Measurements from ENCODE around the gene GYS2. TPM values are rescaled to one million over a fixed set of nuclear protein-coding genes. Genes with fewer than 3 reads are reported as not detected.

Gene GYS2
- polyA plus RNA-seq, 1 experiment: not detected

GRCh38 chr12:21558100-21558679, 46.5 kb downstream of the GYS2 start:
- H3K9me3 ChIP-seq (ENCODE audit: control insufficient read depth, insufficient read depth, low read length): no peaks in the 10 kb centered on the region
- DNase-seq (ENCODE audit: low read depth, low spot score): no peak
- no peaks in the 10 kb centered on the region for H3K27me3 ChIP-seq (ENCODE audit: control insufficient read depth, insufficient read depth, low read length)
- POLR2A ChIA-PET: no interaction called here
- no peak for TF ChIP-seq CTCF (IDR thresholded peaks at IDR 0.05; ENCODE audit: low read depth, low read length)
- CTCF ChIA-PET: interaction anchor here (0.6 kb wide), 1 partner anchor 264 kb away, joined by 5 read pairs; no protein-coding TSS in a partner anchor
- H3K27ac ChIP-seq (ENCODE audit: low read depth, low read length): no peak overlapping the region
- no peak overlapping the region for H3K4me3 ChIP-seq (ENCODE audit: low read depth, low read length)

- TF ChIP-seq CTCF (IDR thresholded peaks at IDR 0.05; ENCODE audit: low read depth, low read length): no peak
Measured at GRCh38 chr12:21553329-21553675, 51.3 kb downstream of the GYS2 start.

DNA sequence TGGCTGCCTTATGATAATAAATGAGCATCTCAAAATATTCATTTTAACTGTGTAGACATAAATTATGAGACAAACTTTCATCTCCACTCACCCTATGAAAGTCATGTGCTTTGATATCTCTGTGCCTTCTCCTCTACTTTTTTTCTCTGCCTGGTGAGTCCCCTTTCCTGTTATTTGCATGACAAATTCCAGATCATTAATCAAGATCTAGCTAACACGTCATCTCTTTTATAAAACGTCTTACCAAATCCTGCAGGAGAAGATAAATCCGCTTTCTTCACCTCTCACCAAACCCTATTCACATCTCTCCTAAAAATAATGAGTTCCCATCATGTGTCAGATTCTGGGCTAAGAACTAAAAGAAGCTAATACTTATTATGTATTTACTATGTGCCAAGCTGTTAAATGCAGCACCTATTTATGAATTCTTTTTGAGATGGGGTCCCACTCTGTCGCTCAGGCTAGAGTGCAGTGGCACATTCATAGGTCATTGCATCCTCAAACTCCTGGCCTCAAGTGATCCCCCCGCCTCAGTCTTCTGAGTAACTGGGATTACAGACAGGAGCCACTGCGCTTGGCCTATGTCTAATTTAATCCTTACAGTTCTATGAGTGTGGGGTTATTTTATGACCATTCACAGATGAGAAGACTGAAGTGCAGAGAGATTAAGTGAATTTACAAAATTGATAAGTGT, 51.9 kb downstream of the GYS2 start:
- Histone ChIP-seq H3K9me3 (ENCODE audit: control insufficient read depth, insufficient read depth, low read length) (no peaks in the 10 kb centered on the region), H3K4me3 (ENCODE audit: low read depth, low read length) (no peak overlapping the region), H3K27me3 (ENCODE audit: control insufficient read depth, insufficient read depth, low read length) (no peaks in the 10 kb centered on the region), H3K27ac (ENCODE audit: low read depth, low read length) (no peak overlapping the region)
- TF ChIP-seq CTCF (IDR thresholded peaks at IDR 0.05; ENCODE audit: low read depth, low read length): no peak
- POLR2A ChIA-PET: interaction anchor here (1.0 kb wide), 1 partner anchor 105 kb away, joined by 4 read pairs; the partner anchor contains the start of gene LDHB
- DNase-seq (ENCODE audit: low read depth, low spot score): no peak
- CTCF ChIA-PET: interaction anchor here (0.6 kb wide), 2 partner anchors 14 to 145 kb away, joined by 3 to 4 read pairs; no protein-coding TSS in a partner anchor

More at GRCh38 chr12:21553329-21553675, 51.3 kb downstream of the GYS2 start:
- Histone ChIP-seq H3K9me3 (ENCODE audit: control insufficient read depth, insufficient read depth, low read length) (no peaks in the 10 kb centered on the region), H3K4me3 (ENCODE audit: low read depth, low read length) (no peak overlapping the region), H3K27me3 (ENCODE audit: control insufficient read depth, insufficient read depth, low read length) (no peaks in the 10 kb centered on the region), H3K27ac (ENCODE audit: low read depth, low read length) (no peak overlapping the region)
- DNase-seq (ENCODE audit: low read depth, low spot score): no peak
- ChIA-PET CTCF (interaction anchor here (0.6 kb wide), 2 partner anchors 14 to 145 kb away, joined by 3 to 4 read pairs; no protein-coding TSS in a partner anchor), POLR2A (no interaction called here)

DNA sequence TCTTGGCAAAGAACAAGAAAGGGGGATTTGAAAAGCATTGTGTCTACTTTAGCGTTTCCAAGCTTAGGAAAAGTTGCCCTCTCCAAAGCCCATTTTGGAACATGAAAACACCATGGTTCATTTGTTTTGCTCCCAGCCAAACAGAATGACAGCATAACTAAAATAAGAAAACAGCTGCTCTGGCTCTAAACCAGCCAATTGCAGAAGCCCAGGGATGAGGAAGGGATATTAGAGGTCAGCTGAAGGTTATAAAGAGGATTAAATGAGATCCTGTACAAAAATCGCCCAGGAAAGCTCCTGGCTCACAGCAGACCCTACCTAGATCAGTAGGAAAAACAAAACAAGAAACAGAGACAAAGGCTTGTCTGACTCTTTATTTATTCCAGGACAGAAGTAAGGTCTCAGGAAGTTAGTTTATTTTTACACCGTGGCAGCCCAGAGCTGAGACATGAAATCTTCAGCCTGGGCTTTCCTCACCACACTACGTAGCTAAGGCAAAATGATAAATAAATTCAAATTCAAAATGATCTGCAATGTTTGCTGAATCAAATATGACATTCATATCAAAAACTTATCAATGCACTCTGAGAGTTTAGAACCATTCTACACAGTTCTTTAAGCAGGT, 52.7 kb downstream of the GYS2 start:
- no peak for DNase-seq (ENCODE audit: low read depth, low spot score)
- H3K4me3 ChIP-seq (ENCODE audit: low read depth, low read length): no peak overlapping the region
- no peak for TF ChIP-seq CTCF (IDR thresholded peaks at IDR 0.05; ENCODE audit: low read depth, low read length)
- no peak overlapping the region for H3K27ac ChIP-seq (ENCODE audit: low read depth, low read length)
- ChIA-PET CTCF (no interaction called here), POLR2A (interaction anchor here (1.0 kb wide), 1 partner anchor 106 kb away, joined by 4 read pairs; the partner anchor contains the start of gene LDHB)
- no peaks in the 10 kb centered on the region for H3K27me3 ChIP-seq (ENCODE audit: control insufficient read depth, insufficient read depth, low read length)
- no peaks in the 10 kb centered on the region for H3K9me3 ChIP-seq (ENCODE audit: control insufficient read depth, insufficient read depth, low read length)

DNA sequence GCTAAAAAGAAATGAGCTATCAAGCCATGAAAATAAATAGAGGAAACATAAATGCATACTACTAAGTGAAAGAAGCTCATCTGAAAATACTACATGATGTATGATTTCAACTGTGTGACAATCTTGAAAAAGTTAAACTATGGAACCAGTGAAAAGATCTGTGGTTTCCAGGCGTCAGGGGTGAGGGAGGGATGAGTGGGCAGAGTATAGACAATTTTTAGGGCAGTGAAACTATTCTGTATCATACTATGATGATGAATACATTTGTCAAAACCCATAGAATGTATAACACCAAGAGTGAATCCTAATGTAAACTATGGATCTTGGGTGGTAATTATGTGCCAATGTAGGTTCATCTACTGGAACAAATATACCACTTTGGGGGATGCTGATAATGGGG, 57.2 kb downstream of the GYS2 start:
- no peaks in the 10 kb centered on the region for H3K9me3 ChIP-seq (ENCODE audit: control insufficient read depth, insufficient read depth, low read length)
- no peak for TF ChIP-seq CTCF (IDR thresholded peaks at IDR 0.05; ENCODE audit: low read depth, low read length)
- POLR2A ChIA-PET: no interaction called here
- DNase-seq (ENCODE audit: low read depth, low spot score): no peak
- no peak overlapping the region for H3K27ac ChIP-seq (ENCODE audit: low read depth, low read length)
- no peaks in the 10 kb centered on the region for H3K27me3 ChIP-seq (ENCODE audit: control insufficient read depth, insufficient read depth, low read length)
- CTCF ChIA-PET: no interaction called here
- no peak overlapping the region for H3K4me3 ChIP-seq (ENCODE audit: low read depth, low read length)
